ENCODE data around the gene PPIF.
A peak's percentile ranks its signal among the peaks of the same experiment; 100 is the strongest.

The PPIF gene

DNA sequence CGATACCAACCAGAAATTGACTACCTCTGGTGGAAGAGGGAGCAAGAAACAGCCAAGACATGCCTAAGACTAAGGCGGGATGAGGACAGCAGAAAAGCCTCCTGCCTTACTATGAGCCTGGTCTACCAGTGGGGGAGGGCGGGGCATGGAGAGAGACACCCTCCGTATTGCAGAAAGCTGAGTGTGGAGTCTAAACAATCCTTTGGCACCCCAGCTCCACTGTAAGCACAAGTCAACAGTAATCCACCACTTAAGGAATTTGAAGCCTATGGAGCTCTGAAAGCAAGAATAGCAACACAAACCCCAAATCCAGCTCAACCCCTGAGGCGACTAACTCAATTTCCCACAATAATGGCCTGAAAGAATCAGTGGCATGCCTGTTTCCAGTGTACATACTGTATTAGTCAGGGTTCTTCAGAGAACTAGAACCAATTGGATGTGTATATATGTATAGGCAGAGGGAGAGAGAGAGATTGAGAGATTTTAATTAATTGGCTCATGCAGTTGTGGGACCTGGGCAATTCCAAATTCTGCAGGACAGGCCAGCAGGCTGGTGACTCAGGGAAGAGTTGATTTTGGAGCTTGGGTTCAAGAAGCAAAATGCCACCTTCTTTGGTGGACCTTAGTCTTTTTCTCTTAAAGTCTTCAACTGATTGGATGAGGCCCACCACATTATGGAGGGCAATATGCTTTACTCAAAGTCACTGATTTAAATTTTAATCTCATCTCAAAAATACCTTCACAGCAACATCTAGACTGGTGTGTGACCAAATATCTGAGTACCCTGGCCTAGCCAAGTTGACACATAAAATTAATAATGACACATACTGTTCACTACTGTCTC, 13.5 kb downstream of the PPIF start:
- Mint-ChIP-seq H3K4me1 (peaks cover 21% of the 10 kb centered on the region), H3K27me3 (no peaks in the 10 kb centered on the region), H3K9me3 (no peaks in the 10 kb centered on the region), H3K4me3 (no peak overlapping the region), H3K27ac (no peak overlapping the region)
- ATAC-seq, result no peak
- DNase-seq, result no peak

GRCh38 chr10:79361726-79362397, 14.6 kb downstream of the PPIF start:
- Mint-ChIP-seq H3K4me3 (no peak overlapping the region), H3K27me3 (no peaks in the 10 kb centered on the region), H3K27ac (no peak overlapping the region), H3K9me3 (no peaks in the 10 kb centered on the region), H3K4me1 (peaks cover 16% of the 10 kb centered on the region)
- DNase-seq (no peak), ATAC-seq (no peak)

- no peak for DNase-seq
- ATAC-seq, result no peak
- no peaks in the 10 kb centered on the region for H3K9me3 Mint-ChIP-seq
- no peak overlapping the region for H3K4me3 Mint-ChIP-seq
- no peak overlapping the region for H3K27ac Mint-ChIP-seq
- no peaks in the 10 kb centered on the region for H3K4me1 Mint-ChIP-seq
- no peaks in the 10 kb centered on the region for H3K27me3 Mint-ChIP-seq
Observed at GRCh38 chr10:79367426-79368189, 20.3 kb downstream of the PPIF start.

DNA sequence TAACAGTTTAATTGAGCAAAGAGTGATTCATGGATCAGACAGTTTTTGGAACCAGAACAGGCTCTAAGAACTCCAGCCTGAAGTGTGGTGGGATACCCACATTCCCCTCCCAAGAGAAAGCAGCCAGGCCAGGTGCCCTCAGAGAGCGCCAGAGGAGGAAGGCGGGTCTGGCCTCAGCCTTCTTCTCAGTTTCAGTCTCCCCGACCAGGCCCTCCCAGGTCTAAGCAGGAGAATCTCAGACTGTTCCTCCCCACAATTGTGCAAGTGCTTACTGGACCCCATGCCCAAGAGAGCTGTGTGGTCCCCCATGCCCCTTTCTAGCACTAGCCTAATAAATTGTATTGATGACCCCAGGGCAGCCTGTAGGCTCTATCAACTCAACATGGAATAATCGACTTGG, 25.6 kb downstream of the PPIF start:
- ATAC-seq (no peak), DNase-seq (peak in 1 of 2 donors; percentile 5)
- H3K4me3 Mint-ChIP-seq, result no peak overlapping the region
- H3K27me3 Mint-ChIP-seq, result peaks cover 5% of the 10 kb centered on the region
- H3K9me3 Mint-ChIP-seq, result no peaks in the 10 kb centered on the region
- peaks cover 5% of the 10 kb centered on the region for H3K4me1 Mint-ChIP-seq
- H3K27ac Mint-ChIP-seq, result no peak overlapping the region

DNA sequence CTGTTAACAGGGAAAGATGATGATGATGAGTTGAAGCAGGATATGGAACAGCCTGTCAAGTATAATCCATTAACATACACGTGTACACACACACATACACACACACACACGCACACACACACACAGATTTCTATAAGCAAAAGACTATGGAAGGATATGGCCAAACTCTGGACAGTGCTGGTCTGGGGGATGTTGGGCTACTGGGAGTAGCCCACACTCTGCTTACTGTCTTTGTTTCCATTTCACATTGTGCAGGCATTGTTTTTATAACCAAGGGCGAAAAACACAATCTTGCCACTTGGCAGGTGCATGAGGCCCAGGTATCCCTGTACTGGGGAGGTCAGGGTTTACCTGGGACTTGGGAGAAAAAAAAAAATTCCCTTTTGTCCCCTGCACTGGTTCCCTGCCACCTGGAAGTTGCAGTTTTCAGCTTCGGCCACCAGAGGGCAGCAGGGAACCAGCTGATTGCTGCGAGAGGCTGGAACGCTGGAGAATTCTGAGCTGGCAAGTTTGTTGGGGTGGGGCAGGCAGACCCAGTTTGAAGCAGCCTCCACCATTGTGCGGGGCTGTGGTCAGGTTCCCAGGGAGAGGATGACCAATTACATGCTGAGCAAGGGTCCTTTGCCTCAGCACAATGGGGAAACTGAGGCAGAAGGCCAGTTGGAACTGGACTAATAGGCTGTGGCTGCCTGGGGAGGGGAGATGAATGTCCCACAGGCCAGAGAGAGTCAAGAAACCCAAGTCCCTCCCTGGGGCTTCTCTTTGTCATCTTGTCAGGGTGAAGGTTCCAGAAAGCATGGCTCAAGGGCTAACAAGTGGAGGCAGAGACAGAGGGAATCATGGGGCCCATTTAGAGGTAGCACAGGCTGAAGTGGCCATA, 27.3 kb downstream of the PPIF start:
- H3K27ac Mint-ChIP-seq, result no peak overlapping the region
- H3K4me1 Mint-ChIP-seq, result peaks cover 5% of the 10 kb centered on the region
- peak; percentile 63 to 71 for DNase-seq
- ATAC-seq, result peak; percentile 68
- H3K4me3 Mint-ChIP-seq, result no peak overlapping the region
- H3K27me3 Mint-ChIP-seq, result peaks cover 5% of the 10 kb centered on the region
- no peaks in the 10 kb centered on the region for H3K9me3 Mint-ChIP-seq

- ATAC-seq, result peak; percentile 27
- Mint-ChIP-seq H3K4me1 (peaks cover 5% of the 10 kb centered on the region), H3K27me3 (peaks cover 5% of the 10 kb centered on the region), H3K9me3 (no peaks in the 10 kb centered on the region), H3K27ac (no peak overlapping the region), H3K4me3 (no peak overlapping the region)
- peak in 1 of 2 donors; percentile 6 for DNase-seq
Observed at GRCh38 chr10:79375321-79376077, 28.2 kb downstream of the PPIF start.

- H3K27ac Mint-ChIP-seq, result no peak overlapping the region
- no peak overlapping the region for H3K4me3 Mint-ChIP-seq
- no peaks in the 10 kb centered on the region for H3K9me3 Mint-ChIP-seq
- ATAC-seq (no peak), DNase-seq (peak in 1 of 2 donors; percentile 4)
- peaks cover 5% of the 10 kb centered on the region for H3K4me1 Mint-ChIP-seq
- peaks cover 5% of the 10 kb centered on the region for H3K27me3 Mint-ChIP-seq
Observed at GRCh38 chr10:79376078-79376628, 28.9 kb downstream of the PPIF start.

- no peak for ATAC-seq
- no peak overlapping the region for H3K27ac Mint-ChIP-seq
- H3K9me3 Mint-ChIP-seq, result no peaks in the 10 kb centered on the region
- H3K27me3 Mint-ChIP-seq, result peaks cover 5% of the 10 kb centered on the region
- peak in 1 of 2 donors; percentile 4 for DNase-seq
- H3K4me1 Mint-ChIP-seq, result peaks cover 5% of the 10 kb centered on the region
- no peak overlapping the region for H3K4me3 Mint-ChIP-seq
Observed at GRCh38 chr10:79376751-79377556, 29.7 kb downstream of the PPIF start.

GRCh38 chr10:79377557-79378382, 30.5 kb downstream of the PPIF start:
- Mint-ChIP-seq H3K27ac (no peak overlapping the region), H3K27me3 (peaks cover 5% of the 10 kb centered on the region), H3K4me3 (no peak overlapping the region)

DNA sequence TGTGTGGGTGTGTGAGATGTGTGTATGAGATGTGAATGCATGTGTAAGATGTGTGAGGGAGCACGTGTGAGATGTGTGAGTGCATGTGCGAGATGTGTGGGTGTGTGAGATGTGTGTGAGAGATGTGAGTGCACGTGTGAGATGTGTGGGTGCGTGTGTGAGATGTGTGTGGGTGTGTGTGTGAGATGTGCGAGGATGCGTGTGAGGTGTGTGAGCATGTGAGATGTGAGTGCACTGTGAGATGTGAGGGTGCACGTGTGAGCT, 31.0 kb downstream of the PPIF start:
- Mint-ChIP-seq H3K4me1 (peaks cover 5% of the 10 kb centered on the region), H3K4me3 (no peak overlapping the region), H3K27ac (no peak overlapping the region), H3K27me3 (peaks cover 5% of the 10 kb centered on the region), H3K9me3 (no peaks in the 10 kb centered on the region)
- ATAC-seq, result no peak
- DNase-seq, result no peak

More at GRCh38 chr10:79377557-79378382, 30.5 kb downstream of the PPIF start:
- ATAC-seq (no peak), DNase-seq (peak in 1 of 2 donors; percentile 3)
- H3K9me3 Mint-ChIP-seq, result no peaks in the 10 kb centered on the region
- peaks cover 5% of the 10 kb centered on the region for H3K4me1 Mint-ChIP-seq

DNA sequence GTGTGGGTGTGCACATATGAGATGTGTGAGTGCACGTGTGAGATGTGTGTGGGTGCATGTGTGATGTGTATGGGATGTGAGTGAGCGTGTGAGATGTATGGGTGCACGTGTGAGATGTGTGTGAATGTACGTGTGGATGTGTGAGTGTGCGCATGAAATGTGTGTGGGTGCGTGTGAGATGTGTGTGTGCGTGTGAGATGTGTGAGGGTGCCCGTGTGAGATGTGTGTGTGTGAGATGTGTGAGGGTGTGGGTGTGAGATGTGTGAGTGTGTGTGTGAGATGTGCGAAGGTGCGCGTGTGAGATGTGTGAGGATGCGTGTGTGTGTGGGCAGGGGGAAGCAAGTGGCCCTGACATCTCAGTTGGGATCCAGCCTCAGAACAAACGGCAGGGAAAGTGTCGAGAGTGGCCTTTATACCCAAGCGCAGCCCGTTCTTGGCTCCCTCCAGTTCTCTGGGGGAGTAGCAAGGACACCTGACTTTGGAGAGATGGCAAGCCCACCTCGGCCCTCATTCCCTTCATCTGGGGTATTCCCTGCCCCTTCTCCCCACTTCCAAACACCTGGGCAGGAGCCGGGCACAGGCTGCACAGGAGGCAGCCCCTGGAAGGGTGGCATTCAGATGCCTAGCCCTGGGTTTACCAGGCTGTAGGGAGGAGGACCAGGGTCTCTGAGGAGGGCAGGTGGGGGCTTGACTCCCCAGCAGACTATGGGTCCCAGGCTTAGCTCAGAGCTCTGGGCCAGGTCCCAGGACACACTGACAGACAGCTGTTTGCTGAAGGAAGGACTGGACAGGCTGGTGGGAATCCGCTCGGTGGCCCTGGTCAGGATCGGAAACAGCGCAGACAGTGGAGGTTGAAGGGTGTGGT, 31.6 kb downstream of the PPIF start:
- Mint-ChIP-seq H3K27me3 (peaks cover 5% of the 10 kb centered on the region), H3K27ac (no peak overlapping the region), H3K4me3 (no peak overlapping the region)

DNA sequence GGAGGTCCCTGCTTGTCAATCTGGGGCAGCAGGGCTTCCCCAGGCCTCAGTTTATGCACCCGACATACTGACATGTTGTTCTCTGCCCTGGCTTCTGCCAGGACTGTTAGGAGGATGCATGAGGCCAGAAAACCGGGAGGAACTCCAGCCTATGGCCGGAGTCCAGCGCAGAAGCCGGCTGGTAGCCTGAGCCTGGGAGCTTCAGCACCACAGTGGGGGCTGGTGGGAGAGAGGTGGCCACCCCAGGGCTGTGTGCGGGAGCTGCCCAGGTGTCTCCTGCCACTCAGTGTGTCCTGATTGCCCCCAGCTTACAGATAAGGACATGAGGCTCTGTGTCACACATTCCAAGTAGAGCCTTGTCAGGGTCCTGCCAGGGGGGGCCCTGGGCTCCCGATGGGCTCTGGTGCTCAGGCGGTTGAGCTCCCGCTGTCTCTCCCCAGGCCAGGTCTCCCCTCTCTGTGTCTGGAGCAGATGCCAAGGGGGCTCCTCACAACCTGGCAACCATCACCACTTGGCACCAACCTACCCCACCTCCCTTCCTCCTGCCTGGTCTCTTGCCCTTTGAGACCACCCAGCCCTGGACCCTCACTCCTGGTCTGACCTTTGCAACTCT, 32.3 kb downstream of the PPIF start:
- Mint-ChIP-seq H3K4me3 (no peak overlapping the region), H3K27ac (no peak overlapping the region), H3K27me3 (peaks cover 4% of the 10 kb centered on the region), H3K4me1 (peaks cover 3% of the 10 kb centered on the region), H3K9me3 (no peaks in the 10 kb centered on the region)
- no peak for DNase-seq
- peak; percentile 10 for ATAC-seq

More for the DNA sequence above, 31.6 kb downstream of the PPIF start:
- ATAC-seq, result no peak
- Mint-ChIP-seq H3K9me3 (no peaks in the 10 kb centered on the region), H3K4me1 (peaks cover 5% of the 10 kb centered on the region)
- peak in 1 of 2 donors; percentile 3 for DNase-seq
